Nephron progenitor cell (in vitro differentiated cells): ENCODE data around the gene MAP2K1.

Experiments used
- DNase-seq: peaks from one replicate; pipeline ENCODE4 v3.0.0; 2021
- H3K27ac Mint-ChIP-seq: 2 replicates; pipeline ENCODE4 v1.8.0; 2021; ENCODE audit warnings: mild to moderate bottlenecking, moderate library complexity, mixed read lengths
- H3K27me3 Mint-ChIP-seq: 2 replicates; pipeline ENCODE4 v1.8.0; 2021; ENCODE audit warnings: mild to moderate bottlenecking, low read depth, mixed read lengths; ENCODE audit not compliant: poor library complexity
- H3K36me3 Mint-ChIP-seq: 2 replicates; pipeline ENCODE4 v1.8.0; 2021; ENCODE audit warnings: low read depth, mixed read lengths
- H3K4me1 Mint-ChIP-seq: 2 replicates; pipeline ENCODE4 v1.8.0; 2021; ENCODE audit warnings: mixed read lengths
- H3K4me3 Mint-ChIP-seq: 2 replicates; pipeline ENCODE4 v1.8.0; 2021; ENCODE audit warnings: mild to moderate bottlenecking, moderate library complexity, mixed read lengths
- H3K9me3 Mint-ChIP-seq: 2 replicates; pipeline ENCODE4 v1.8.0; 2021; ENCODE audit warnings: mild to moderate bottlenecking, moderate library complexity, mixed read lengths
- CTCF ChIP-seq: fragments of 200-600 bp; sonication (generic); IDR thresholded peaks from 2 replicates; pipeline ENCODE4 v1.5.0; 2021; ENCODE audit warnings: antibody characterized with exemption

MAP2K1 gene

GRCh38 chr15:66387163-66388042 is 691 bp downstream of the MAP2K1 start:
- TF ChIP-seq CTCF = peak; percentile 19
- H3K4me1 Mint-ChIP-seq = peaks cover 45% of the 10 kb centered on the region
- H3K36me3 Mint-ChIP-seq = peaks cover 24% of the 10 kb centered on the region
- DNase-seq = peak; percentile 61
- no peaks in the 10 kb centered on the region for H3K27me3 Mint-ChIP-seq
- H3K9me3 Mint-ChIP-seq = peaks cover 3% of the 10 kb centered on the region
- peak overlapping the region; percentile 41 for H3K27ac Mint-ChIP-seq
- H3K4me3 Mint-ChIP-seq = peak overlapping the region; percentile 96

GRCh38 chr15:66388043-66388363 is 1.3 kb downstream of the MAP2K1 start:
- TF ChIP-seq CTCF = peak; percentile 4
- H3K4me1 Mint-ChIP-seq = peaks cover 45% of the 10 kb centered on the region
- H3K4me3 Mint-ChIP-seq = peak overlapping the region; percentile 96
- H3K9me3 Mint-ChIP-seq = peaks cover 3% of the 10 kb centered on the region
- H3K36me3 Mint-ChIP-seq = peaks cover 24% of the 10 kb centered on the region
- peak overlapping the region; percentile 41 for H3K27ac Mint-ChIP-seq
- DNase-seq = no peak
- H3K27me3 Mint-ChIP-seq = no peaks in the 10 kb centered on the region

- H3K4me3 Mint-ChIP-seq = peak overlapping the region; percentile 96
- peaks cover 3% of the 10 kb centered on the region for H3K9me3 Mint-ChIP-seq
- peaks cover 24% of the 10 kb centered on the region for H3K36me3 Mint-ChIP-seq
- H3K27ac Mint-ChIP-seq = no peak overlapping the region
- DNase-seq = no peak
- peaks cover 45% of the 10 kb centered on the region for H3K4me1 Mint-ChIP-seq
- TF ChIP-seq CTCF = no peak
- no peaks in the 10 kb centered on the region for H3K27me3 Mint-ChIP-seq
Measured at GRCh38 chr15:66388576-66388975, 1.9 kb downstream of the MAP2K1 start.

GRCh38 chr15:66389098-66389858 is 2.6 kb downstream of the MAP2K1 start:
- DNase-seq = no peak
- H3K4me1 Mint-ChIP-seq = peaks cover 45% of the 10 kb centered on the region
- peaks cover 3% of the 10 kb centered on the region for H3K9me3 Mint-ChIP-seq
- H3K4me3 Mint-ChIP-seq = peak overlapping the region; percentile 96
- no peaks in the 10 kb centered on the region for H3K27me3 Mint-ChIP-seq
- TF ChIP-seq CTCF = no peak
- no peak overlapping the region for H3K27ac Mint-ChIP-seq
- H3K36me3 Mint-ChIP-seq = peaks cover 24% of the 10 kb centered on the region

GRCh38 chr15:66389859-66390381 is 3.2 kb downstream of the MAP2K1 start:
- H3K27ac Mint-ChIP-seq = no peak overlapping the region
- TF ChIP-seq CTCF = no peak
- H3K9me3 Mint-ChIP-seq = peaks cover under 1% of the 10 kb centered on the region
- H3K4me1 Mint-ChIP-seq = peaks cover 45% of the 10 kb centered on the region
- no peaks in the 10 kb centered on the region for H3K27me3 Mint-ChIP-seq
- DNase-seq = no peak
- peaks cover 21% of the 10 kb centered on the region for H3K36me3 Mint-ChIP-seq
- no peak overlapping the region for H3K4me3 Mint-ChIP-seq
